SIG-M5 treated with dmso at 0.1 percent for 504 hours (cell line): ENCODE data around the gene APEX1.
"Not testable (repeated sequence)": the region's sequence is repeated elsewhere in the genome, so short reads cannot be mapped to it uniquely, and the experiment has no call there.

Experiments
- DNase-seq: peaks from one replicate; lab custom pipeline; 2025; ENCODE audit not compliant: unreplicated experiment; lab: John Stamatoyannopoulos, UW

Gene APEX1

GRCh38 chr14:20472536-20473169, 17.6 kb downstream of the APEX1 start:
- no peak for DNase-seq

GRCh38 chr14:20476776-20477175, 21.8 kb downstream of the APEX1 start:
- DNase-seq = no peak

GRCh38 chr14:20477211-20477876, 22.3 kb downstream of the APEX1 start:
- peak; percentile 59 for DNase-seq

GRCh38 chr14:20478894-20479293, 23.9 kb downstream of the APEX1 start:
- no peak for DNase-seq

GRCh38 chr14:20482382-20482781, 27.4 kb downstream of the APEX1 start:
- no peak for DNase-seq

GRCh38 chr14:20485900-20486299, 30.9 kb downstream of the APEX1 start:
- DNase-seq = no peak

- peak; percentile 83 for DNase-seq
Observed at GRCh38 chr14:20486684-20487395, 31.8 kb downstream of the APEX1 start.

GRCh38 chr14:20487396-20487725, 32.3 kb downstream of the APEX1 start:
- DNase-seq = no peak

- peak; percentile 97 for DNase-seq
Observed at GRCh38 chr14:20489093-20489994, 34.3 kb downstream of the APEX1 start.

- peak; percentile 28 for DNase-seq
Observed at GRCh38 chr14:20490563-20490962, 35.5 kb downstream of the APEX1 start.

- no peak for DNase-seq
Observed at GRCh38 chr14:20492486-20492885, 37.5 kb downstream of the APEX1 start.

- peak; percentile 95 for DNase-seq
Observed at GRCh38 chr14:20493634-20494033, 38.6 kb downstream of the APEX1 start.

GRCh38 chr14:20494935-20495766, 40.1 kb downstream of the APEX1 start:
- DNase-seq = peak; percentile 62

- peak; percentile 69 for DNase-seq
Observed at GRCh38 chr14:20498622-20499021, 43.6 kb downstream of the APEX1 start.

- peak; percentile 32 for DNase-seq
Observed at GRCh38 chr14:20499108-20499507, 44.1 kb downstream of the APEX1 start.

- DNase-seq = no peak
Observed at GRCh38 chr14:20499881-20500280, 44.9 kb downstream of the APEX1 start.

- no peak for DNase-seq
Observed at GRCh38 chr14:20501346-20501745, 46.3 kb downstream of the APEX1 start.

GRCh38 chr14:20503898-20504297, 48.9 kb downstream of the APEX1 start:
- peak; percentile 76 for DNase-seq

- DNase-seq = not testable (repeated sequence)
Observed at GRCh38 chr14:20506276-20506675, 51.2 kb downstream of the APEX1 start.

GRCh38 chr14:20506752-20507151, 51.7 kb downstream of the APEX1 start:
- not testable (repeated sequence) for DNase-seq
